ENCODE data around the gene NOTUM. TPM values are rescaled to one million over a fixed set of nuclear protein-coding genes. Genes with fewer than 3 reads are reported as not detected.

The NOTUM gene
- total RNA-seq, 1 donor from 2014 or later = 5.9 TPM

GRCh38 chr17:81952792-81953228, 8.2 kb downstream of the NOTUM start:
- no peak overlapping the region for H3K4me3 Mint-ChIP-seq
- H3K4me1 Mint-ChIP-seq = peaks cover 6% of the 10 kb centered on the region
- H3K27ac Mint-ChIP-seq = no peak overlapping the region
- no peak for DNase-seq (ENCODE audit: low spot score in 2 of 2, unreplicated experiment in 2 of 2)
- peaks cover 10% of the 10 kb centered on the region for H3K27me3 Mint-ChIP-seq (ENCODE audit: low read depth)
- H3K36me3 Mint-ChIP-seq = no peaks in the 10 kb centered on the region
- no peaks in the 10 kb centered on the region for H3K9me3 Mint-ChIP-seq
- TF ChIP-seq CTCF (IDR thresholded peaks at IDR 0.05; ENCODE audit: unreplicated experiment) = no peak

- Mint-ChIP-seq H3K4me1 (peaks cover 2% of the 10 kb centered on the region), H3K4me3 (no peak overlapping the region), H3K27me3 (ENCODE audit: low read depth) (peaks cover 6% of the 10 kb centered on the region), H3K36me3 (no peaks in the 10 kb centered on the region), H3K9me3 (no peaks in the 10 kb centered on the region), H3K27ac (no peak overlapping the region)
- no peak for TF ChIP-seq CTCF (IDR thresholded peaks at IDR 0.05; ENCODE audit: unreplicated experiment)
- no peak for DNase-seq (ENCODE audit: low spot score in 2 of 2, unreplicated experiment in 2 of 2)
Observed at GRCh38 chr17:81951785-81952684, 9.0 kb downstream of the NOTUM start.

GRCh38 chr17:81950501-81950900, 10.5 kb downstream of the NOTUM start:
- DNase-seq (ENCODE audit: low spot score in 2 of 2, unreplicated experiment in 2 of 2) = no peak
- Mint-ChIP-seq H3K4me3 (no peak overlapping the region), H3K4me1 (no peaks in the 10 kb centered on the region), H3K27me3 (ENCODE audit: low read depth) (peaks cover 6% of the 10 kb centered on the region), H3K9me3 (no peaks in the 10 kb centered on the region), H3K27ac (no peak overlapping the region), H3K36me3 (no peaks in the 10 kb centered on the region)
- TF ChIP-seq CTCF (IDR thresholded peaks at IDR 0.05; ENCODE audit: unreplicated experiment) = no peak

GRCh38 chr17:81948635-81949378, 12.2 kb downstream of the NOTUM start:
- peak in 1 of 2 experiments; percentile 38 for DNase-seq (ENCODE audit: low spot score in 2 of 2, unreplicated experiment in 2 of 2)
- Mint-ChIP-seq H3K27me3 (ENCODE audit: low read depth) (peaks cover 10% of the 10 kb centered on the region), H3K4me1 (no peaks in the 10 kb centered on the region), H3K4me3 (no peak overlapping the region), H3K27ac (no peak overlapping the region), H3K9me3 (no peaks in the 10 kb centered on the region), H3K36me3 (no peaks in the 10 kb centered on the region)
- TF ChIP-seq CTCF (IDR thresholded peaks at IDR 0.05; ENCODE audit: unreplicated experiment) = no peak

GRCh38 chr17:81947189-81947588, 13.8 kb downstream of the NOTUM start, which contains the start of gene MYADML2:
TSS of gene MYADML2 (minus strand) at chr17:81947233. CDS start at chr17:81941741, 5,492 bp downstream.
- no peak within 1 kb of the TSS for H3K27ac Mint-ChIP-seq
- peaks cover 13% of the 10 kb centered on the region for H3K27me3 Mint-ChIP-seq (ENCODE audit: low read depth)
- H3K4me3 Mint-ChIP-seq = no peak within 1 kb of the TSS

More at GRCh38 chr17:81947189-81947588, 13.8 kb downstream of the NOTUM start, which contains the start of gene MYADML2:
- Mint-ChIP-seq H3K4me1 (no peaks in the 10 kb centered on the region), H3K9me3 (no peaks in the 10 kb centered on the region), H3K36me3 (no peaks in the 10 kb centered on the region)
- TF ChIP-seq CTCF (IDR thresholded peaks at IDR 0.05; ENCODE audit: unreplicated experiment) = no peak
- no peak for DNase-seq (ENCODE audit: low spot score in 2 of 2, unreplicated experiment in 2 of 2)

Data from mesothelial cell of epicardium (in vitro differentiated cells).